Pancreas (tissue), 10 donors: Measurements from ENCODE around the gene NOL4L. TPM values are rescaled to one million over a fixed set of nuclear protein-coding genes. Genes with fewer than 3 reads are reported as not detected.

Experiments used
- ATAC-seq, 4 donors: fragments of 200-7000 bp; cut with Tn5 transposase; one replicate each; pipeline versions ENCODE4 v1.8.0 to v1.9.1; 2020; ENCODE audit warnings: mild to moderate bottlenecking in 4 of 4, moderate library complexity in 4 of 4
- DNase-seq, 6 donors: peaks; one replicate each; pipeline ENCODE4 v3.0.0-alpha.2; 2020
- FAIRE-seq: peaks from 2 replicates; lab custom pipeline; 2012; peaks lifted over from hg19 to GRCh38; lab: Jason Lieb, UNC
- H3K27ac ChIP-seq, 4 donors: fragments of 200-600 bp; sonication (generic); 1 replicate in 3 of 4; 2 replicates in 1 of 4; pipeline versions ENCODE4 v1.5.0 to v1.8.0; 2020
- H3K27me3 ChIP-seq, 4 donors: fragments of 200-600 bp; one replicate each; pipeline ENCODE4 v1.8.0; 2021
- H3K36me3 ChIP-seq, 3 donors: fragments of 200-600 bp; sonication (generic) in 1 of 3; one replicate each; pipeline versions ENCODE4 v1.5.0 to v1.8.0; 2020 to 2021
- H3K4me1 ChIP-seq, 3 donors: fragments of 200-600 bp; one replicate each; pipeline ENCODE4 v1.8.0; 2021
- H3K4me3 ChIP-seq, 4 donors: fragments of 200-600 bp; sonication (generic) in 2 of 4; one replicate each; pipeline versions ENCODE4 v1.5.0 to v1.8.0; 2020 to 2021
- H3K9me3 ChIP-seq, 4 donors: fragments of 200-600 bp; one replicate each; pipeline ENCODE4 v1.8.0; 2021
- CTCF ChIP-seq, 4 donors: fragments of 200-600 bp; sonication (generic) in 3 of 4; IDR thresholded peaks; one replicate each; pipeline versions ENCODE4 v1.5.0 to v1.8.0; 2021; ENCODE audit warnings: antibody characterized with exemption in 4 of 4
- WGBS, 2 donors: extraction: QIAGEN DNeasy Blood & Tissue Kit; methylation state at CpG; one replicate each; pipeline ENCODE4 v1.1.7; 2013; 5-methylcytosine and 5-hydroxymethylcytosine counted together
- intact Hi-C, 3 donors: fragments of 100-400 bp; cut with DNase I; formaldehyde crosslinking; loops; one replicate each; pipeline versions ENCODE4 v1.11.1 to v1.14.2; 2022
- polyA plus RNA-seq, 2 donors: library from polyadenylated mRNA; stranded (reverse); fragments of 200-250 nt; gene quantifications; one replicate each; pipeline ENCODE4 v1.2.3, GENCODE V29; 2013
- total RNA-seq, 6 donors: library from RNA; stranded (reverse); fragmentation: NEBNext Ultra II Directional in 4 of 6; extraction: Animal tissue kit (Norgen Biotek cat#: 25700) in 4 of 6; gene quantifications; one replicate each; pipeline versions ENCODE4 v1.2.1 to v1.2.4, GENCODE V29; 2021 to 2023
- donor health status: healthy with polysubstance abuse.
- donor health status: DM: no; HTN: no; CAD: no; lungs with moderate emphysema.
- donor health status: DM: no; HTN: no; CAD: no.
- donor health status: control.
- donor health status: control.
- donor health status: Bipolar disorder and iron deficiency.
- donor health status: DM: yes; HTN: yes; CAD: no.
- donor health status: DM: no; HTN: no; CAD: no.
- donor health status: DM: no; HTN: no; CAD: no.
- donor health status: DM: yes; HTN: yes; CAD: no.

Gene NOL4L
- total and polyA plus RNA-seq, 8 donors = 8.7 to 14.5 (median 10.2) TPM

- Histone ChIP-seq H3K36me3 (no peaks in the 10 kb centered on the region), H3K9me3 (no peaks in the 10 kb centered on the region), H3K27ac (no peak overlapping the region), H3K4me1 (no peaks in the 10 kb centered on the region), H3K27me3 (no peaks in the 10 kb centered on the region), H3K4me3 (no peak overlapping the region)
- intact Hi-C loops = no loop called here
- 93 to 96% methylated on average over 4 of the region's 4 CpGs for WGBS, 2 donors
- no peak for FAIRE-seq
- TF ChIP-seq CTCF (IDR thresholded peaks at IDR 0.05) = no peak
- ATAC-seq = no peak
- DNase-seq = no peak
Measured at GRCh38 chr20:32406701-32407100, 178.4 kb downstream of the NOL4L start.

GRCh38 chr20:32404017-32404416 lies 181.1 kb downstream of the NOL4L start:
- Histone ChIP-seq H3K9me3 (no peaks in the 10 kb centered on the region), H3K27ac (no peak overlapping the region), H3K4me1 (no peaks in the 10 kb centered on the region), H3K4me3 (no peak overlapping the region), H3K36me3 (no peaks in the 10 kb centered on the region), H3K27me3 (no peaks in the 10 kb centered on the region)
- ATAC-seq = no peak
- 76 to 91% methylated on average over 2 of the region's 2 CpGs for WGBS, 2 donors
- intact Hi-C loops = no loop called here
- FAIRE-seq = no peak
- no peak for DNase-seq
- no peak for TF ChIP-seq CTCF (IDR thresholded peaks at IDR 0.05)

- Histone ChIP-seq H3K4me1 (no peaks in the 10 kb centered on the region), H3K27ac (no peak overlapping the region), H3K36me3 (no peaks in the 10 kb centered on the region), H3K27me3 (no peaks in the 10 kb centered on the region), H3K4me3 (no peak overlapping the region), H3K9me3 (no peaks in the 10 kb centered on the region)
- DNase-seq = no peak
- 95 to 100% methylated on average over 1 of the region's 1 CpG for WGBS, 2 donors
- intact Hi-C loops = no loop called here
- FAIRE-seq = no peak
- no peak for ATAC-seq
- no peak for TF ChIP-seq CTCF (IDR thresholded peaks at IDR 0.05)
Measured at GRCh38 chr20:32400476-32400875, 184.7 kb downstream of the NOL4L start.

DNA sequence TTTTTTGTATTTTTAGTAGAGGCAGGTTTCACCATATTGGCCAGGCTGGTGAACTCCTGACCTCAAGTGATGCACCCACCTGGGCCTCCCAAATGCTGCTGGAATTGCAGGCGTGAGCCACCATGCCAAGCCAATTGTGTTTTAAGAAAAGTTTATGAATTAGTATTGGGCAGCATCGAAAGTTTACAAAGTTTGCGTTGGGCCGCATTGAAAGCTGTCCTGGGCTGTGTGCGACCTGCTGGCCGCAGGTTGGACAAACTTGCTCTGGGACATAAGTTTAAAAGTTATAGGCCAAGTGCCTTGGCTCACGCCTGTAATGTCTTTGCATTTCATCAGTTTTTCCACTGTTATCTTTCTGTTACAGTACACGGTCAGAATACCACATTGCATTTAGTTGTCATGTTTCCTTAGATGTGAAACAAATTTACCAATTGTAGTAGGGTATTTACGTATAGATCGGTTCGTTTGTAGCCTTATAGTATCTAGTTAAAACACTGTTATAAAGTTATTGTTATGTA lies 187.5 kb downstream of the NOL4L start:
- TF ChIP-seq CTCF (IDR thresholded peaks at IDR 0.05) = no peak
- Histone ChIP-seq H3K4me3 (no peak overlapping the region), H3K27me3 (no peaks in the 10 kb centered on the region), H3K36me3 (no peaks in the 10 kb centered on the region), H3K9me3 (no peaks in the 10 kb centered on the region), H3K27ac (no peak overlapping the region), H3K4me1 (no peaks in the 10 kb centered on the region)
- 88 to 94% methylated on average over 11 of the region's 11 CpGs for whole genome bisulfite sequencing, 2 donors
- ATAC-seq (no peak), FAIRE-seq (no peak), DNase-seq (no peak)
- intact Hi-C loops = no loop called here

GRCh38 chr20:32396646-32397160 lies 188.4 kb downstream of the NOL4L start:
- 63 to 88% methylated on average over 3 of the region's 3 CpGs for WGBS, 2 donors
- no peaks in the 10 kb centered on the region for H3K36me3 ChIP-seq
- ATAC-seq (peak in 1 of 4 donors; percentile 20), DNase-seq (no peak), FAIRE-seq (no peak)
- no peaks in the 10 kb centered on the region for H3K27me3 ChIP-seq
- intact Hi-C loops = no loop called here
- no peaks in the 10 kb centered on the region for H3K4me1 ChIP-seq
- no peaks in the 10 kb centered on the region for H3K9me3 ChIP-seq
- H3K27ac ChIP-seq = no peak overlapping the region
- no peak for TF ChIP-seq CTCF (IDR thresholded peaks at IDR 0.05)
- no peak overlapping the region for H3K4me3 ChIP-seq
